ENCODE data around the gene DENND1A.

The DENND1A gene

GRCh38 chr9:123561046-123561445 lies 368.9 kb downstream of the DENND1A start:
- Histone ChIP-seq H3K4me3 (ENCODE audit: low read length) (no peak overlapping the region), H3K9me3 (ENCODE audit: control insufficient read depth, insufficient read depth, low read length) (no peaks in the 10 kb centered on the region), H3K27ac (ENCODE audit: low read length) (no peak overlapping the region), H3K27me3 (ENCODE audit: control insufficient read depth, insufficient read depth, low read length) (no peaks in the 10 kb centered on the region), H3K36me3 (ENCODE audit: control insufficient read depth, insufficient read depth, low read length) (no peaks in the 10 kb centered on the region), H3K4me1 (ENCODE audit: control insufficient read depth, insufficient read depth, low read length) (peaks cover 4% of the 10 kb centered on the region; the same call in 1 of the 2 replicates)
- peak; percentile 50 for DNase-seq (ENCODE audit: low read depth, low spot score)
- no CpG with 5 or more reads among the region's 6 CpGs for WGBS (ENCODE audit: insufficient coverage, insufficient read length)

- Histone ChIP-seq H3K36me3 (ENCODE audit: control insufficient read depth, insufficient read depth, low read length) (no peaks in the 10 kb centered on the region), H3K4me3 (ENCODE audit: low read length) (no peak overlapping the region), H3K4me1 (ENCODE audit: control insufficient read depth, insufficient read depth, low read length) (peaks cover 4% of the 10 kb centered on the region; the same call in 1 of the 2 replicates), H3K27ac (ENCODE audit: low read length) (no peak overlapping the region), H3K9me3 (ENCODE audit: control insufficient read depth, insufficient read depth, low read length) (no peaks in the 10 kb centered on the region), H3K27me3 (ENCODE audit: control insufficient read depth, insufficient read depth, low read length) (no peaks in the 10 kb centered on the region)
- no CpG with 5 or more reads among the region's 22 CpGs for WGBS (ENCODE audit: insufficient coverage, insufficient read length)
- no peak for DNase-seq (ENCODE audit: low read depth, low spot score)
Measured at GRCh38 chr9:123556464-123557435, 373.2 kb downstream of the DENND1A start.

GRCh38 chr9:123555646-123556045 lies 374.3 kb downstream of the DENND1A start:
- Histone ChIP-seq H3K36me3 (ENCODE audit: control insufficient read depth, insufficient read depth, low read length) (no peaks in the 10 kb centered on the region), H3K4me1 (ENCODE audit: control insufficient read depth, insufficient read depth, low read length) (no peaks in the 10 kb centered on the region; the same call in 1 of the 2 replicates), H3K27ac (ENCODE audit: low read length) (no peak overlapping the region), H3K9me3 (ENCODE audit: control insufficient read depth, insufficient read depth, low read length) (no peaks in the 10 kb centered on the region), H3K27me3 (ENCODE audit: control insufficient read depth, insufficient read depth, low read length) (no peaks in the 10 kb centered on the region), H3K4me3 (ENCODE audit: low read length) (no peak overlapping the region)
- no peak for DNase-seq (ENCODE audit: low read depth, low spot score)
- no CpG with 5 or more reads among the region's 3 CpGs for WGBS (ENCODE audit: insufficient coverage, insufficient read length)

- Histone ChIP-seq H3K4me3 (ENCODE audit: low read length) (no peak overlapping the region), H3K4me1 (ENCODE audit: control insufficient read depth, insufficient read depth, low read length) (peaks cover 2% of the 10 kb centered on the region), H3K27me3 (ENCODE audit: control insufficient read depth, insufficient read depth, low read length) (no peaks in the 10 kb centered on the region), H3K27ac (ENCODE audit: low read length) (no peak overlapping the region), H3K9me3 (ENCODE audit: control insufficient read depth, insufficient read depth, low read length) (no peaks in the 10 kb centered on the region), H3K36me3 (ENCODE audit: control insufficient read depth, insufficient read depth, low read length) (no peaks in the 10 kb centered on the region)
- no peak for DNase-seq (ENCODE audit: low read depth, low spot score)
- WGBS (ENCODE audit: insufficient coverage, insufficient read length), result no CpG with 5 or more reads among the region's 5 CpGs
Measured at GRCh38 chr9:123552530-123552929, 377.4 kb downstream of the DENND1A start.

- Histone ChIP-seq H3K4me3 (ENCODE audit: low read length) (no peak overlapping the region), H3K4me1 (ENCODE audit: control insufficient read depth, insufficient read depth, low read length) (peaks cover 2% of the 10 kb centered on the region), H3K9me3 (ENCODE audit: control insufficient read depth, insufficient read depth, low read length) (no peaks in the 10 kb centered on the region), H3K27me3 (ENCODE audit: control insufficient read depth, insufficient read depth, low read length) (no peaks in the 10 kb centered on the region), H3K27ac (ENCODE audit: low read length) (no peak overlapping the region), H3K36me3 (ENCODE audit: control insufficient read depth, insufficient read depth, low read length) (no peaks in the 10 kb centered on the region)
- no peak for DNase-seq (ENCODE audit: low read depth, low spot score)
- WGBS (ENCODE audit: insufficient coverage, insufficient read length), result no CpG with 5 or more reads among the region's 10 CpGs
Measured at GRCh38 chr9:123551734-123552133, 378.2 kb downstream of the DENND1A start.

- Histone ChIP-seq H3K4me1 (ENCODE audit: control insufficient read depth, insufficient read depth, low read length) (peaks cover 2% of the 10 kb centered on the region), H3K9me3 (ENCODE audit: control insufficient read depth, insufficient read depth, low read length) (no peaks in the 10 kb centered on the region), H3K36me3 (ENCODE audit: control insufficient read depth, insufficient read depth, low read length) (no peaks in the 10 kb centered on the region), H3K27me3 (ENCODE audit: control insufficient read depth, insufficient read depth, low read length) (no peaks in the 10 kb centered on the region), H3K27ac (ENCODE audit: low read length) (no peak overlapping the region), H3K4me3 (ENCODE audit: low read length) (no peak overlapping the region)
- WGBS (ENCODE audit: insufficient coverage, insufficient read length), result no CpG with 5 or more reads among the region's 5 CpGs
- DNase-seq (ENCODE audit: low read depth, low spot score), result no peak
Measured at GRCh38 chr9:123550797-123551196, 379.1 kb downstream of the DENND1A start.

GRCh38 chr9:123550012-123550411 lies 379.9 kb downstream of the DENND1A start:
- Histone ChIP-seq H3K4me3 (ENCODE audit: low read length) (no peak overlapping the region), H3K27ac (ENCODE audit: low read length) (no peak overlapping the region), H3K9me3 (ENCODE audit: control insufficient read depth, insufficient read depth, low read length) (no peaks in the 10 kb centered on the region), H3K36me3 (ENCODE audit: control insufficient read depth, insufficient read depth, low read length) (no peaks in the 10 kb centered on the region), H3K27me3 (ENCODE audit: control insufficient read depth, insufficient read depth, low read length) (no peaks in the 10 kb centered on the region), H3K4me1 (ENCODE audit: control insufficient read depth, insufficient read depth, low read length) (peaks cover 2% of the 10 kb centered on the region)
- no peak for DNase-seq (ENCODE audit: low read depth, low spot score)
- no CpG with 5 or more reads among the region's 3 CpGs for WGBS (ENCODE audit: insufficient coverage, insufficient read length)

GRCh38 chr9:123548741-123549545 lies 381.0 kb downstream of the DENND1A start:
- no peak for DNase-seq (ENCODE audit: low read depth, low spot score)
- Histone ChIP-seq H3K36me3 (ENCODE audit: control insufficient read depth, insufficient read depth, low read length) (no peaks in the 10 kb centered on the region), H3K27me3 (ENCODE audit: control insufficient read depth, insufficient read depth, low read length) (no peaks in the 10 kb centered on the region), H3K4me3 (ENCODE audit: low read length) (no peak overlapping the region), H3K27ac (ENCODE audit: low read length) (no peak overlapping the region), H3K4me1 (ENCODE audit: control insufficient read depth, insufficient read depth, low read length) (peaks cover 2% of the 10 kb centered on the region), H3K9me3 (ENCODE audit: control insufficient read depth, insufficient read depth, low read length) (no peaks in the 10 kb centered on the region)
- WGBS (ENCODE audit: insufficient coverage, insufficient read length), result no CpG with 5 or more reads among the region's 9 CpGs

- DNase-seq (ENCODE audit: low read depth, low spot score), result no peak
Measured at GRCh38 chr9:123544007-123544827, 385.7 kb downstream of the DENND1A start.

GRCh38 chr9:123543492-123543891 lies 386.4 kb downstream of the DENND1A start:
- Histone ChIP-seq H3K4me1 (ENCODE audit: control insufficient read depth, insufficient read depth, low read length) (no peaks in the 10 kb centered on the region), H3K9me3 (ENCODE audit: control insufficient read depth, insufficient read depth, low read length) (no peaks in the 10 kb centered on the region), H3K4me3 (ENCODE audit: low read length) (no peak overlapping the region), H3K36me3 (ENCODE audit: control insufficient read depth, insufficient read depth, low read length) (no peaks in the 10 kb centered on the region), H3K27me3 (ENCODE audit: control insufficient read depth, insufficient read depth, low read length) (no peaks in the 10 kb centered on the region), H3K27ac (ENCODE audit: low read length) (no peak overlapping the region)
- no CpG with 5 or more reads among the region's 8 CpGs for WGBS (ENCODE audit: insufficient coverage, insufficient read length)
- no peak for DNase-seq (ENCODE audit: low read depth, low spot score)

More at GRCh38 chr9:123544007-123544827, 385.7 kb downstream of the DENND1A start:
- Histone ChIP-seq H3K9me3 (ENCODE audit: control insufficient read depth, insufficient read depth, low read length) (no peaks in the 10 kb centered on the region), H3K36me3 (ENCODE audit: control insufficient read depth, insufficient read depth, low read length) (no peaks in the 10 kb centered on the region), H3K27me3 (ENCODE audit: control insufficient read depth, insufficient read depth, low read length) (no peaks in the 10 kb centered on the region), H3K27ac (ENCODE audit: low read length) (no peak overlapping the region), H3K4me1 (ENCODE audit: control insufficient read depth, insufficient read depth, low read length) (no peaks in the 10 kb centered on the region), H3K4me3 (ENCODE audit: low read length) (no peak overlapping the region)
- WGBS (ENCODE audit: insufficient coverage, insufficient read length), result no CpG with 5 or more reads among the region's 3 CpGs

Data from iPS DF 6.9 (cell line).